ENCODE measurements around the gene WFIKKN1. TPM values are rescaled to one million over a fixed set of nuclear protein-coding genes. Genes with fewer than 3 reads are reported as not detected.

Gene WFIKKN1
- total RNA-seq, 2 donors from 2014 or later, result 7.7 to 11.6 TPM

GRCh38 chr16:583470-583814 lies 47.3 kb upstream of the WFIKKN1 start:
- Histone ChIP-seq H3K9me3 (ENCODE audit: control insufficient read depth, low read length) (no peaks in the 10 kb centered on the region), H3K27me3 (ENCODE audit: control insufficient read depth, insufficient read depth, low read length, poor library complexity, severe bottlenecking) (peaks cover 12% of the 10 kb centered on the region), H3K4me1 (ENCODE audit: control insufficient read depth, insufficient read depth, low read length) (no peaks in the 10 kb centered on the region), H3K36me3 (ENCODE audit: control insufficient read depth, insufficient read depth, low read length) (no peaks in the 10 kb centered on the region), H3K4me3 (ENCODE audit: low read length) (no peak overlapping the region), H3K9ac (ENCODE audit: extremely low read depth, low read length, poor library complexity, severe bottlenecking) (no peak overlapping the region), H3K27ac (ENCODE audit: low read depth, low read length) (no peak overlapping the region)
- DNase-seq, result peak; percentile 79
- H3K4me1 Mint-ChIP-seq, result peaks cover 2% of the 10 kb centered on the region
- WGBS, 2 experiments (ENCODE audit: insufficient coverage in 1 of 2, insufficient read length in 1 of 2), result 38 to 44% methylated on average over 9 to 16 of the region's 16 CpGs
- H3K27ac Mint-ChIP-seq, result no peak overlapping the region
- TF ChIP-seq, protein P1, sequence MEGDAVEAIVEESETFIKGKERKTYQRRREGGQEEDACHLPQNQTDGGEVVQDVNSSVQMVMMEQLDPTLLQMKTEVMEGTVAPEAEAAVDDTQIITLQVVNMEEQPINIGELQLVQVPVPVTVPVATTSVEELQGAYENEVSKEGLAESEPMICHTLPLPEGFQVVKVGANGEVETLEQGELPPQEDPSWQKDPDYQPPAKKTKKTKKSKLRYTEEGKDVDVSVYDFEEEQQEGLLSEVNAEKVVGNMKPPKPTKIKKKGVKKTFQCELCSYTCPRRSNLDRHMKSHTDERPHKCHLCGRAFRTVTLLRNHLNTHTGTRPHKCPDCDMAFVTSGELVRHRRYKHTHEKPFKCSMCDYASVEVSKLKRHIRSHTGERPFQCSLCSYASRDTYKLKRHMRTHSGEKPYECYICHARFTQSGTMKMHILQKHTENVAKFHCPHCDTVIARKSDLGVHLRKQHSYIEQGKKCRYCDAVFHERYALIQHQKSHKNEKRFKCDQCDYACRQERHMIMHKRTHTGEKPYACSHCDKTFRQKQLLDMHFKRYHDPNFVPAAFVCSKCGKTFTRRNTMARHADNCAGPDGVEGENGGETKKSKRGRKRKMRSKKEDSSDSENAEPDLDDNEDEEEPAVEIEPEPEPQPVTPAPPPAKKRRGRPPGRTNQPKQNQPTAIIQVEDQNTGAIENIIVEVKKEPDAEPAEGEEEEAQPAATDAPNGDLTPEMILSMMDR (conservative IDR thresholded peaks at IDR 0.05), result no peak
- no peak overlapping the region for H3K4me3 Mint-ChIP-seq
- H3K27me3 Mint-ChIP-seq (ENCODE audit: insufficient read depth), result peaks cover 26% of the 10 kb centered on the region
- no peaks in the 10 kb centered on the region for H3K9me3 Mint-ChIP-seq
- peaks cover 5% of the 10 kb centered on the region for H3K36me3 Mint-ChIP-seq (ENCODE audit: low read depth)

- TF ChIP-seq, protein P1 (conservative IDR thresholded peaks at IDR 0.05), result no peak
- Histone ChIP-seq H3K27ac (ENCODE audit: low read depth, low read length) (no peak overlapping the region), H3K4me1 (ENCODE audit: control insufficient read depth, insufficient read depth, low read length) (no peaks in the 10 kb centered on the region), H3K4me3 (ENCODE audit: low read length) (no peak overlapping the region), H3K9ac (ENCODE audit: extremely low read depth, low read length, poor library complexity, severe bottlenecking) (no peak overlapping the region), H3K9me3 (ENCODE audit: control insufficient read depth, low read length) (no peaks in the 10 kb centered on the region), H3K27me3 (ENCODE audit: control insufficient read depth, insufficient read depth, low read length, poor library complexity, severe bottlenecking) (peaks cover 12% of the 10 kb centered on the region), H3K36me3 (ENCODE audit: control insufficient read depth, insufficient read depth, low read length) (no peaks in the 10 kb centered on the region)
- H3K36me3 Mint-ChIP-seq (ENCODE audit: low read depth), result peaks cover 5% of the 10 kb centered on the region
- 61 to 65% methylated on average over 22 to 37 of the region's 38 CpGs for WGBS, 2 experiments (ENCODE audit: insufficient coverage in 1 of 2, insufficient read length in 1 of 2)
- no peak overlapping the region for H3K27ac Mint-ChIP-seq
- peaks cover 2% of the 10 kb centered on the region for H3K4me1 Mint-ChIP-seq
- peaks cover 26% of the 10 kb centered on the region for H3K27me3 Mint-ChIP-seq (ENCODE audit: insufficient read depth)
- H3K9me3 Mint-ChIP-seq, result no peaks in the 10 kb centered on the region
- H3K4me3 Mint-ChIP-seq, result no peak overlapping the region
- peak; percentile 68 for DNase-seq
Observed at GRCh38 chr16:583815-584591, 46.8 kb upstream of the WFIKKN1 start.

DNA sequence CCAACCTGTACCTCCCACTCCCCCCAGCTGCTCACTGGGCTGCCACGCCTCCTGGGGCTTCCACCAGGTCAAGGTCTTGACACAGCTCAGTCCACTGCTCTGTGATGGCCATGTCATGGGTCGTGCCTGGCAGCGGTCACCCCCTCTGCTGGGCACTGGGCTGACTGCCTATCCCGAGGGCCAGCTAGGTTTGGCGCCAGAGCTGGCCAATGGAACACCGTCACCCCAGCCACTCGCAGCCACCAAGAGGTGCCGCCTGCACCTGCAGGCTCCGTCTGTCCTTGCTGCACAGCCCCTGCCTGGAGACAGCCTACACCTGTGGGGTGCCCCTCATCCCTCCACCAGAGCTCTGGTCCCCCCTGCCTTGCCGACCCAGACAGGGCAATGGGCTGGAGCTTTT lies 45.4 kb upstream of the WFIKKN1 start:
- peaks cover 2% of the 10 kb centered on the region for H3K4me1 Mint-ChIP-seq
- no peak overlapping the region for H3K4me3 Mint-ChIP-seq
- no peak overlapping the region for H3K27ac ChIP-seq (ENCODE audit: low read depth, low read length)
- H3K36me3 ChIP-seq (ENCODE audit: control insufficient read depth, insufficient read depth, low read length), result no peaks in the 10 kb centered on the region
- H3K27ac Mint-ChIP-seq, result no peak overlapping the region
- no peaks in the 10 kb centered on the region for H3K9me3 Mint-ChIP-seq
- 46 to 57% methylated on average over 9 to 10 of the region's 10 CpGs for WGBS, 2 experiments (ENCODE audit: insufficient coverage in 1 of 2, insufficient read length in 1 of 2)
- H3K36me3 Mint-ChIP-seq (ENCODE audit: low read depth), result peaks cover 5% of the 10 kb centered on the region
- DNase-seq, result peak; percentile 81
- H3K27me3 ChIP-seq (ENCODE audit: control insufficient read depth, insufficient read depth, low read length, poor library complexity, severe bottlenecking), result peaks cover 12% of the 10 kb centered on the region
- H3K4me1 ChIP-seq (ENCODE audit: control insufficient read depth, insufficient read depth, low read length), result no peaks in the 10 kb centered on the region
- H3K27me3 Mint-ChIP-seq (ENCODE audit: insufficient read depth), result peaks cover 26% of the 10 kb centered on the region
- TF ChIP-seq, protein P1 (conservative IDR thresholded peaks at IDR 0.05), result peak; percentile 48
- H3K4me3 ChIP-seq (ENCODE audit: low read length), result no peak overlapping the region
- H3K9me3 ChIP-seq (ENCODE audit: control insufficient read depth, low read length), result no peaks in the 10 kb centered on the region
- no peak overlapping the region for H3K9ac ChIP-seq (ENCODE audit: extremely low read depth, low read length, poor library complexity, severe bottlenecking)
